HEK293T (cell line): ENCODE results near the gene HACD4.

Experiments used
- CTCF ChIA-PET: fragments of 350-600 bp; formaldehyde crosslinking; extraction: SDS; loops from one replicate; lab custom pipeline; 2021; ENCODE audit warnings: antibody characterized with exemption, inconsistent platforms; lab: Yijun Ruan, JAX
- POLR2A ChIA-PET: fragments of 350-600 bp; formaldehyde crosslinking; extraction: SDS; loops from one replicate; lab custom pipeline; 2020; ENCODE audit warnings: antibody characterized with exemption, inconsistent platforms; lab: Yijun Ruan, JAX
- DNase-seq: peaks from one replicate; pipeline ENCODE4 v3.0.0; 2012; ENCODE audit warnings: mixed read lengths; ENCODE audit errors: extremely low spot score
- ARNT ChIP-seq: fragments of 450-650 bp; IDR thresholded peaks from 2 replicates; pipeline ENCODE4 v1.6.1; 2017; ENCODE audit warnings: mild to moderate bottlenecking
- BHLHE40 ChIP-seq: fragments of 450-650 bp; IDR thresholded peaks from 2 replicates; pipeline ENCODE4 v1.6.1; 2016; ENCODE audit warnings: mild to moderate bottlenecking, moderate library complexity, borderline replicate concordance
- CTBP1 ChIP-seq: fragments of 450-650 bp; IDR thresholded peaks from 2 replicates; pipeline ENCODE4 v1.6.1; 2016; ENCODE audit warnings: borderline replicate concordance
- ELF4 ChIP-seq: fragments of 450-650 bp; IDR thresholded peaks from 2 replicates; pipeline ENCODE4 v1.6.1; 2017; ENCODE audit warnings: antibody characterized with exemption
- FOXA1 ChIP-seq: fragments of 450-650 bp; IDR thresholded peaks from 2 replicates; pipeline ENCODE4 v1.6.1; 2016; ENCODE audit warnings: mild to moderate bottlenecking
- FOXK2 ChIP-seq: fragments of 450-650 bp; IDR thresholded peaks from 2 replicates; pipeline ENCODE4 v1.6.1; 2016; ENCODE audit warnings: mild to moderate bottlenecking
- FOXM1 ChIP-seq: fragments of 450-650 bp; IDR thresholded peaks from 2 replicates; pipeline ENCODE4 v1.6.1; 2017; ENCODE audit warnings: mild to moderate bottlenecking, borderline replicate concordance
- HDGF ChIP-seq: fragments of 450-650 bp; IDR thresholded peaks from 2 replicates; pipeline ENCODE4 v1.6.1; 2017; ENCODE audit warnings: antibody characterized with exemption, borderline replicate concordance
- L3MBTL2 ChIP-seq: fragments of 450-650 bp; conservative IDR thresholded peaks from 2 replicates; pipeline ENCODE4 v1.6.1; 2016; ENCODE audit warnings: mild to moderate bottlenecking
- LEF1 ChIP-seq: fragments of 450-650 bp; IDR thresholded peaks from 2 replicates; pipeline ENCODE4 v1.6.1; 2017; ENCODE audit warnings: mild to moderate bottlenecking, borderline replicate concordance
- NFRKB ChIP-seq: fragments of 450-650 bp; IDR thresholded peaks from 2 replicates; pipeline ENCODE4 v1.6.1; 2016; ENCODE audit warnings: mild to moderate bottlenecking, moderate library complexity
- SP1 ChIP-seq: fragments of 450-650 bp; IDR thresholded peaks from 2 replicates; pipeline ENCODE4 v1.6.1; 2017
- SUZ12 ChIP-seq: fragments of 450-650 bp; IDR thresholded peaks from 2 replicates; pipeline ENCODE4 v1.6.1; 2016; ENCODE audit warnings: mild to moderate bottlenecking
- TARDBP ChIP-seq: fragments of 450-650 bp; IDR thresholded peaks from 2 replicates; pipeline ENCODE4 v1.6.1; 2016
- ZNF384 ChIP-seq: fragments of 450-650 bp; IDR thresholded peaks from 2 replicates; pipeline ENCODE4 v1.6.1; 2016
- TF ChIP-seq, protein P1 (sequence below): fragments of 450-650 bp; IDR thresholded peaks from 2 replicates; pipeline ENCODE4 v1.6.1; 2016

The HACD4 gene

DNA sequence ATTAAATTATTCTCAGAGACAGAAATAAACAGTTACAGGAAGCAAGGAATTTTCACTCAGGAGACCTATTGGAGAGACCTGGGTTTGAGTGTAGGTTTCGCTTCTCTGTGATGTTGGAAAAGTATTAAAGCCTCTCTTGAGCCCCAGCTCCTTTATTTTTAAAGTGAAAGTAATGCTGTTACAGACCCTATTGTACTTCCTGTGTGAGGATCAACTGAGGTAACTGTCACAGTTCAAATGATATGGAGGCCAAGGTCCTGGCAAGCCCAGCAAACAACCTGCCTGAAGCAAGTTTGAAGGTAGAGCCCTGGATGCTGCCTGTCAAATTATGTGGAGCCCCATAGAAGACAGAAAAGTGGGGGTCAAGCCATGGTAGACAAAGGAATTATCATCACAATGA, 7.9 kb upstream of the HACD4 start:
- CTCF ChIA-PET: interaction anchor here (0.7 kb wide), 1 partner anchor 188 kb away, joined by 3 read pairs; no protein-coding TSS in a partner anchor
- no peak for DNase-seq

DNA sequence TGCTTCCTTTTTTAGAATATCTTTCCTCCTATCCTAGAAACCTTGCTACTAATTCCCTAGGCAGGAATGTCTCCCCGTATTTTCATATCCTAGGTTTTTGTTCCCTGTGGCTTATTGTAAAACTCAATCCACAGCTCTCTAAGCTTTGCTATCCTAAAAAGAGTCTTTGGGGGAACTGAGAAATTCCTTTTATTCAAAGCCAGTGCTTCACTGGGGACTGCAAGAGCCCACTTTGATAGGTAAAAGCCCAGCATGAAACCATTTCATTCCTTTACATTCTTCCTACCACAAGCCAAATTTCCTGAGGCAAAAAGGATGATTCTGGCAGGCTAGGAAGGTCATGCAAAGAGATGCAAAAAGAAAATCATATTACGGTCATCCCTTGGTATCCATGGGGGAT, 5.8 kb upstream of the HACD4 start:
- TF ChIP-seq L3MBTL2: no peak
- TF ChIP-seq TARDBP: no peak
- no peak for TF ChIP-seq NFRKB
- TF ChIP-seq FOXK2: no peak
- no peak for TF ChIP-seq SP1
- no peak for TF ChIP-seq HDGF
- TF ChIP-seq FOXM1: no peak
- no peak for DNase-seq
- ChIA-PET CTCF (no interaction called here), POLR2A (no interaction called here)

More for the DNA sequence above, 7.9 kb upstream of the HACD4 start:
- no peak for TF ChIP-seq FOXK2
- no peak for TF ChIP-seq SUZ12
- no peak for TF ChIP-seq TARDBP
- TF ChIP-seq FOXM1: no peak
- TF ChIP-seq ZNF384: no peak
- TF ChIP-seq LEF1: no peak
- no peak for TF ChIP-seq L3MBTL2
- no peak for TF ChIP-seq NFRKB
- TF ChIP-seq HDGF: no peak
- TF ChIP-seq FOXA1: no peak
- TF ChIP-seq ARNT: no peak
- TF ChIP-seq SP1: no peak
- TF ChIP-seq, protein P1, sequence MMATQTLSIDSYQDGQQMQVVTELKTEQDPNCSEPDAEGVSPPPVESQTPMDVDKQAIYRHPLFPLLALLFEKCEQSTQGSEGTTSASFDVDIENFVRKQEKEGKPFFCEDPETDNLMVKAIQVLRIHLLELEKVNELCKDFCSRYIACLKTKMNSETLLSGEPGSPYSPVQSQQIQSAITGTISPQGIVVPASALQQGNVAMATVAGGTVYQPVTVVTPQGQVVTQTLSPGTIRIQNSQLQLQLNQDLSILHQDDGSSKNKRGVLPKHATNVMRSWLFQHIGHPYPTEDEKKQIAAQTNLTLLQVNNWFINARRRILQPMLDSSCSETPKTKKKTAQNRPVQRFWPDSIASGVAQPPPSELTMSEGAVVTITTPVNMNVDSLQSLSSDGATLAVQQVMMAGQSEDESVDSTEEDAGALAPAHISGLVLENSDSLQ: no peak
- no peak for TF ChIP-seq CTBP1
- TF ChIP-seq BHLHE40: no peak
- no peak for TF ChIP-seq ELF4
- POLR2A ChIA-PET: no interaction called here

GRCh38 chr9:21031808-21032183, 356 bp upstream of the HACD4 start:
- TF ChIP-seq LEF1 (no peak), SUZ12 (no peak), BHLHE40 (no peak), FOXA1 (no peak)
- no peak for DNase-seq
- ChIA-PET CTCF (no interaction called here), POLR2A (no interaction called here)

DNA sequence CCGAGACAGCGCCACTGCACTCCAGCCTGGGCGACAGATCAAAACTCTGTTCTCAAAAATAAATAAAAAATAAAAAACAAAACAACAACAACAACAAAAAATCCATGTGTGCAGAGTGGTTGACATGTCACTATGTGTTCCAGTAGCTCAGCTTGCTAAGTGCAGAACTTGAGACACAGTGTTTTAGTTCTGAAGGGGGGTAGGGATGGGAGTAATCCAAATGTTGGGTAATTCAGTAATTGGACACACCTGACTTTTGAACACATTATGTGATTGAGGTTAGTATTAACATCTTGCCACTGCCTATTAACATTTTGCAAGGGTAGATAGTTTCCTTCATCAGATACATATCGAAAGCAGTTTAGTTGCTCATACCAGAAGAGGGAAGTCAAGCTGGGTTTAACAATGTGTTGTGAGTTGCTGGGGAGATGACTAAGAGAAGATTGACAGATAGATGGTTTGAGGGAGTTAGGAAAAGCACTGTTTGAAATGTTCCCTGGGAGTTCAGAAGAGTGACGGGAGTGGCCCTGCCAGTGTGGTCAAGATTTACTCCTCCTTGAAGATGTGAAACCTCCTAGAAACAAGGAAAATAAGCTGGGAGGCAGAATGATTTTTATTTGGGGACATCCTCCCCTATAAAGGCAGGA, 928 bp downstream of the HACD4 start:
- POLR2A ChIA-PET: no interaction called here
- DNase-seq: no peak
- no peak for TF ChIP-seq NFRKB
- CTCF ChIA-PET: no interaction called here

- ChIA-PET CTCF (no interaction called here), POLR2A (no interaction called here)
- TF ChIP-seq ZNF384 (no peak), LEF1 (no peak), FOXA1 (no peak), CTBP1 (no peak), SP1 (no peak), TARDBP (no peak), SUZ12 (no peak), ARNT (no peak), NFRKB (no peak), FOXK2 (no peak), FOXM1 (no peak), L3MBTL2 (no peak), ELF4 (no peak), BHLHE40 (no peak), HDGF (no peak)
- TF ChIP-seq, protein P1: no peak
- DNase-seq: no peak
Measured at GRCh38 chr9:21029661-21030060, 1.8 kb downstream of the HACD4 start.

- TF ChIP-seq ZNF384 (no peak), TARDBP (no peak), FOXM1 (no peak), ELF4 (no peak), SUZ12 (no peak), ARNT (no peak), FOXK2 (no peak), BHLHE40 (no peak), NFRKB (no peak), LEF1 (no peak), HDGF (no peak), FOXA1 (no peak), CTBP1 (no peak), L3MBTL2 (no peak), SP1 (no peak)
- TF ChIP-seq, protein P1: no peak
- ChIA-PET POLR2A (no interaction called here), CTCF (no interaction called here)
- no peak for DNase-seq
Measured at GRCh38 chr9:21028466-21028865, 3.0 kb downstream of the HACD4 start.

DNA sequence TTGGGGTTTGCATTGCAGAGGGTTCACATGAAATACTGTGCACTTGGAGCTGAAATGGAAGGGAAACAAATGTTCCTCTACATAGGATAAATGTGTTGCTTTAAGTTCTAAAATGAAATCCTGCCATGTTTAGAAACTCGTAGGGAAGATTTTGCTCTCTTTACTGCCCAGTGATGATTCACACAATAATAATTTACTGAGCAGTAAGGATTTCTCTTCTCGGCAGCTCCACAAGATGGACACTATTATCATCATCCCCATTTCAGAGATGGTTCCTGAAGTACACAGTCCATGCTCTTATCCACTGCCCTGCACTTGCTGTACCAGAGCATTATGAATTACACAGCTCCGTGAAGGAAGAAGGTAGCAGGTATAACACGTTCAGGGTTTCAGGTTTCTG, 4.1 kb downstream of the HACD4 start:
- TF ChIP-seq ARNT (no peak), L3MBTL2 (no peak), FOXM1 (no peak), SUZ12 (no peak), HDGF (no peak), ELF4 (no peak), CTBP1 (no peak), BHLHE40 (no peak), TARDBP (no peak), FOXK2 (no peak), NFRKB (no peak), SP1 (no peak), LEF1 (no peak), FOXA1 (no peak), ZNF384 (no peak)
- TF ChIP-seq, protein P1: no peak
- POLR2A ChIA-PET: no interaction called here
- DNase-seq: no peak
- CTCF ChIA-PET: no interaction called here
